HG03571 (cell line): ENCODE results near the gene TLL2.
"Not testable (repeated sequence)": the region's sequence is repeated elsewhere in the genome, so short reads cannot be mapped to it uniquely, and the experiment has no call there.

Source experiments
- ATAC-seq: cut with Tn5 transposase; IDR thresholded peaks from one replicate; pipeline ENCODE4 v1.9.1; 2021; ENCODE audit not compliant: unreplicated experiment

The TLL2 gene

DNA sequence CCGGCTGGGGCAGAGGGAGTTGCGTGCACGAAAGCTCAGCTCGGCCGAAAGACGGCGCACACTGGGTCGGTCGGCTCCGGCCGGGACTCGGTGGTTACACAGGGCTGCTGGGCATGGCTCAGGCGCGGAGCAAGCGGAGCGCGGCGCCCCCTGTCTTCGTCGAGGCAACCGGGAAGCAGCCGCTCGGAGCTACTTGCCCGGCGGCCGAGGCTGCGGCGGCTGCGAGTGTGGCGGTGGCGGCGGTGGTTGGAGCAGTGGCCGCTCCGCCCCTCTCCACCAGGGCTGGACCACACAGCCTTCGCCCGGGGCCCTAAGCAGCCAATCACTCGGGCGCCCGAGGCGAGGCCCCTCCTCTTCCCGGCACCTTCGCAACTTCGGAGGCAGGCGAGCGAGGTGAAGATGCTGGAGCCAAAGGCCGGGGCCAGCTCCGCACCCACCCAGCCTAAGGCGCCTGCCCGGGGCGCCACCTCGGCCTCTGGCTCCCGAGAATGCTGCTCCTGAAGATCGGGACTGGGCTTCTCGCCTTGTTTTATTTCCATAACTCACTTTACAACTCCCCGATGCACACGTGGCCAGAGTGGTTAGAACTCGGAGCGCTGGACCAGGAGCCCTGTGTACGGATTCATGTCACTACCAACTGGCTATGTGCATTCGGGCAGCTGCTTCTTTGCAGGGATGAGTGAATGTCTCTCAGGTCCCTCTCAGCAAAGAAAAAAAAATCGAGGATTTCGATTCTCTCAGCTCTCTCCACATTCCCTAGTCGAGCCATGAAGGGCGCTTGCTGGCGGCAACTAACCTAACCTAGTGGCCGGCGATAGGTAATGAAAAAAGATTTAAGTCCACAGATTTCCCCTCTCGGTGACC, at the start of gene TLL2:
Gene TLL2, minus strand, starts transcription at position 229 of the 864 bp plus-strand sequence. CDS start 241 bp downstream, outside the sequence.
- peak; percentile 55 for ATAC-seq

DNA sequence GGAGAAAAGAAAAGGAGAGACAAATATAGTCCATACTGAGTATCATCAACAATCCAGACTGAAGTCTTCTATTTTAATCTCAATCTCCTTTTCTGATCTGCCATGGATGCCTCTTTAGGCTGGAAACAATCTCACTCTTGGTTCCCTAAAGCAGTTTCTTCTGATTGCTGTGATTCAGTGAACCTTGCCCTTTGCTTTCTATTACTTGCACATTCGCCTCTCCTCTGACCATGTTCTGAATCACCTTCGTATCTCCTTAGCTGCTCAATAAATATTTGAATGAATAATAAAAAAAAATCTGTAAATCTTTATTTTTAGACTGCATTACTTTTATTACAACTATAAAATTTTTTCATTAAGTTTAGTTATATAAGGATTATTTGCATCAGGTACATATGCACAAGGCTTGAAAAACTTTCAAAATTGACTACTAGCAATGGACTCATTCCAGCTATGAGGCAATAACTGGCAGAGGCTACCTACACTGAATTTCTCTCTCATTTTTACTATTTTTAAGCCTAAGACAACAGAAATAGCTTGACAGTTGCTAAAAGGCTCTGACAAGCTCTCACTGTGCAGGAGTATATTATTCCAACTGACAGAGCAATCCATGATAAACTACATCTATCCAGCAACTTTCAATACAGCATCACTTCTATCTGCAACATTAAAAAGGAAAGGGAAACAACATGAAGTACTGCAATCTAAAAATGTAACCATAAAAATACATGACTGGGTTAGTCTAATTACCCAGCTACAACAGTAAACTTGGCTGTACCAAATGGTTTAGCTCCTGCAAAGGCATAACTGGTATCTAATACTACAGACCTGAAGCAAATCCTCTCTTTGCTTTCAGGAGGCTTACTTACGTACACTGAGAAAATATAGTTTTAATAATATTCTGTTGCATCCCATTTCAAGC, 47.5 kb upstream of the TLL2 start:
- no peak for ATAC-seq

DNA sequence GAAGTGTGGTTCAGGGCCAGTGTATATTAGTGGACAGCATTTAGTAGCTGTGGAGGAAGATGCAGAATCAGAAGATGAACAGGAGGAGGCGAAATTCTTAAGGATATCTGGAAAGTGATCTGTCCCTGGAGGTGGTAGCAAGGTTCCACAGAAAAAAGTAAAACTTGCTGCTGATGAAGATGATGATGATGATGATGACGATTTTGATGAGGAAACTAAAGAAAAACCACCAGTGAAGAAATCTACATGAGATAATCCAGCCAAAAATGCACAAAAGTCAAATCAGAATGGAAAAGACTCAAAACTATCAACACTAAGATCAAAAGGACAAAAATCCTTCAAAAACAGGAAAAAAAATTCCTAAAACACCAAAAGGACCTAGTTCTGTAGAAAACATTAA, 46.8 kb upstream of the TLL2 start:
- no peak for ATAC-seq

DNA sequence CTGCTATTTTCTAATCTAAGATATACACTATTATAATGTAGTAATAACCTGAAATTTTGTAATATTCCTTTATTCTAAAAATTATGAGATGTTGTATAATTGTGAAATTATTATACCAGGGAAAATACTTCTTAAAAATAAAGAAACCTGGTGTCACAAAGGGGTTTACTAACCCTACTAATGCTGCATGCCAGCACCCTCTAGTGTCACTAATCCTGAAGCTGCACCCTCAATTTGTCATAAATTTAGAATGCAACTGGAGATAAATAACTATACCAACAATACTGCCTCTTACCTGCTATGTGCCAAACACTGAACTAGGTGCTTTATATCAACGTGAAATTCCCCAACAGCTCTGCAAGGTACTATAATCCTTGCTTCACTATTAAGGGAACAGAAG, 42.3 kb upstream of the TLL2 start:
- no peak for ATAC-seq

DNA sequence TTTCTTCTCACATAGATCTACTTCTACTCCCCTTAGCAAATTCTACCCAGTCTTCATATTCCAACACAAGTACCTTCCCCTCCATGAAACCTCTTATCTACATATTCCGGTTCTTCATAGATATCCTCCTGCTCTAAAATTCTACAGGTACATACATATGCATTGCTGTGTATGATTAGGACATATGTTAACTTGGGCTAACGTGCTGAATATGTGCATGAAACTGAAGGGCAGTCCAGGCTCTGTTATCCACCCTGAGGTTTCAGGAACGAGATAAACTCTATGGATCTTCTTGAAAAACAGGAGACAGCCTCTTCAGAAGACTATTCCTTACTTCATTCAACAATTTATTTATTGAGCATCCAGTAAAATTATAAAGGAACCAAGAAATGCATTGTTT, 41.6 kb upstream of the TLL2 start:
- ATAC-seq: no peak

DNA sequence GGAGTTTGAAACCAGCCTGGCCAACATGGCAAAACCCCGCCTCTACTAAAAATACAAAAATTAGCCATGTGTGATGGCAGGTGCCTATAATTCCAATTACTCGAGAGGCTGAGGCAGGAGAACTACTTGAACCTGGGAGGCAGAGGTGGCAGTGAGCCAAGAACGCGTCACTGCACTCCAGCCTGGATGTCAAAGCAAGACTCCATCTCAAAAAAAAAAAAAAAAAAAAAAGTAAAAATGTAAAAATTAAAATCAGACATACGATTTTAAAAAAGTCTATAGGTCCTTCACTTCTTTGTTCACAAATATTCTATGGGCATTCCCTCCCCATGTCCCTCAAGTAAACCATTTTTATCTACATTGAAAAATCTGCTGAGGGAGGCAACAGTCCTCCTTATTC, 34.9 kb upstream of the TLL2 start:
- no peak for ATAC-seq

DNA sequence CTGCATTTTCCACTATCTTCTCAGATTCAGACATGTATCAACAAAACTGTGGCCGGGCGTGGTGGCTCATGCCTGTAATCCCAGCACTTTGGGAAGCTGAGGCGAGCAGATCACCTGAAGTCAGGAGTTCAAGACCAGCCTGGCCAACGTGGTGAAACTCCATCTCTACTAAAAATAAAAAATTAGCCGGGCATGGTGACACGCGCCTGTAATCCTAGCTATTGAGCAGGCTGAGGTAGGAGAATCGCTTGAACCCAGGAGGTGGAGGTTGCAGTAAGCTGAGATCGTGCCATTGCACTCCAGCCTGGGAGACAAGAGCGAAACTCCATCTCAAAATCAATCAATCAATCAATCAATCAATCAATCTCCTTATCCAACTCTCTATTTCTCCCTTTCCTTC, 31.8 kb upstream of the TLL2 start:
- ATAC-seq: not testable (repeated sequence)

DNA sequence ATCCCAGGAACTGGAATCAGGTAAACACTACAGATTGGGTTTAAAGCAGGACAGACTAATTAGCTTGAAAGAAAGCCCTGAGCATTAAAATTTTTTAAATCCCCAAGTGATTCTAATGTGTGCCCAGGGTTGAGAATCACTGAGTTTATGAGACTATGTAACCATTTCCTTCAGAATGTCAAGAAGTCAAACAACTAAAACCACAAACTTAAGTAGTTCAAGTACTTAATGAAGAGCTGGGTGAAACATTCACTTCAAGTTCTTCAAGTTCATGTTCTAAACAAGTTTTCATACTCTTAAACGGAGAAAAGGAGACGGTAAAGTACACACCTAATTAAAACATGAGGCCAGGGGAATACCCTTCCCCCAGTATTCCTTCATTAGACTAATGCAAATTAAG, 28.2 kb upstream of the TLL2 start:
- no peak for ATAC-seq

DNA sequence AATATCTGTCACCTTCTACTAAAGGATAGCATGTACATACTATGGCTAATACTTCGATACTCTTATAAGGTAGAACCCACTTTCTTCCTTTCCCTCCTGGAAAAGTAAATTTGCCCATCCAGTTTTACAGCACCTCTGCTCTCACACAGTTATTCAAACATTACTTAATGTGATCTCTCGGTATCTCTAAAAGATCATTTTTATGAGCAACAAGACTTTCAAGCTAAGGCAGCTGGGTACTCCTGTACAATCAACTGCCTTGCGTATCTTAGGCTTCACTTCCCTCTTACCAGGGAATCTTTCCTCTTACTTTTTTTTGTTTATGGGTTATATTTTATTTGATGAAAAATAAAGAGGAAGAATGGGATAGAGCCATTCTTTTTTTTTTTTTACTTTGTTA, 26.5 kb upstream of the TLL2 start:
- no peak for ATAC-seq

DNA sequence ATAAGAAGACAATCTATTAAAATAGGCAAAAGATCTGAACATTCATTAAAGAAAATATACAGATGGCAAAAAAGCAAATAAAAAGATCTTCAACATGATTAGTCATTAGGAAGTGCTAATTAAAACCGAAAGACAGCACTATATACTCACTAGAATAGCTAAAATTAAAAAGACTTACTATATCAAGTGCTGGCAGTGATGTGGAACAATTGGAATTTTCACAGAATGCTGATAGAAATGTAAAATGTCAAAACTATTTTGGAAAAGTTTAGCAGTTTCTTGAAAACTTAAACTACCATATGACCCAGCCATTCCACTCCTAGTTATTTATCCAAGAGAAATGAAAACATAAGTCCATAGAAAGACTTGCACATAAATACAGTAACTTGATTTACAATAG, 25.0 kb upstream of the TLL2 start:
- ATAC-seq: no peak

DNA sequence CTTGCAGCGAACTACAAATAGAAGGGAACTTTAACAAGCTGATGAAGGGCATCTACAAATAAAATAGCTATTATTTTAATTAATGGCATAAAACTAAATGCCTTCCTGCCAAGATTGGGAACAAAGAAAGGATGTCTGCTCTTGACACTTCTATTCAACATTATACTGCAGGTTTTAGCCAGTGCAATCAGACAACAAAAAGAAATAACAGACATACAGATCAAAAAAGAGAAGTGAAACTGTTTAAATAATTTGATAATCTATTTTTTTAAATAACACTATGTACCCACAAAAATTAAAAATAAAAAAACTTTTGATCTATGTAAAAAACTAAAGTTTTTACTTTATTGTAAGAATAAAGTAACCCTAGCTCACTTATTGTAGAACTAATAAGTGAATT, 22.4 kb upstream of the TLL2 start:
- ATAC-seq: no peak

DNA sequence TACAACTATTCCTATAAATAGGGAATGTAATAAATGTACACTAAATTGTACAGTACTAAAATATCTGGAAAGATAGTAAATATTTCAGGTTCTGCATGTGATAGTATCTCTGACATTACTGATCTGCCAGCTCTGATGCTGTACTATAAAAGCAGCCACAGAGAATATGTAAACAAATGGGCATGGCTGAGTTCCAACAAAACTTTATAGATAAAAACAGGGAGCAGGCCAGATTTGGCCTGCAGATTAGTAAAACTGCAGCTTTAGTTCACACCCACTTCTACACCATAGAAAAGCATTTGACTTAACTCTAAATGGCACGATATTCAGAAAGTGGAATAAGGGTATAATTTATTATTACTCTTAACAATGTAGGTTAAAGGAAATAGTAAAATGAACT, 18.8 kb upstream of the TLL2 start:
- no peak for ATAC-seq

DNA sequence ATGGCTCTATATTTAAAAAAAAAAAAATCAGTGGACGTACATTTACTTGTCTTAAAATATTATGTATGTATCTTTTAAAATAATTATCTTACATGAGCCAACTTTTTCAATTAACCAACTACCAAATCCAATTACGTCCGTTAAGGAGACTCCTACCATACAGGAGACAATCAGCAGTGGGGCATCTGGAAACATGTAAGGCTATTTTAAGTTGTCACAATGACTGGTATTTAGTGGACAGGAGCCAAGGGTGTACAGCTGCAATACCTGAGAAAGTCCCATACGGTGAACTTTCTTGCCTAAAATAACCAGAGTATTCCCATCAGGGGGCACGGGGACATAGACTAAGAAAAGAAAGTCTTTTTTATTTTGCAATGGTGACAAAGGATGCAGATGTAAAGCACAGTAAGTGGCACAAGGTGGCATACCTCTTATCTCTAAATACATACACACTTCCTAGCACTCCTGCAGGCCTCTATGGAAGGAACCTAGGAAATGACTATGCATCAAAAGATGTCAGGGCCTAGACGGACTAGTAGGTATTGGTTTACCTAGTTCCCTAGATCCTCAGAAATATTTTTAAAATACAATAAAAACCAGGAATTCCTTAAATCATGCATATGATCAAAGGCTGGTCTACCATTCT, 16.0 kb upstream of the TLL2 start:
- ATAC-seq: no peak

DNA sequence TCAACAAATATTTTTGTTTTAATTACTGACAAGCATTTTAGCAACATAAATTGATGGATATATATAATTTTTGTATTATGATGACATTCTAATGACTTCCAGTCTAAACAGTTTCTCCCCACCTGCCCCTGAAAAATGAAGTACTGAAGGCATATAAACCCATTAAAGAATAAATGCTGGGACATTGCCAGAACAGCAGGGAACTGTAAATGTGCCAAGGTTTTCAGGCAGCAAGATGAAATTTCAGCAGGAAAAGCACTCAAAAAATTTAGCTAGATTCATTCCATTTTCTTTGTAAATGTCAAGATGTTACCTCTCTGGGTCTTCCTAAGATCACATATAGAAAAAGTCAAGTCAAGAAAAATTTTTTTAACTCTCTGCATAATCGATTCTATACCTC, 11.0 kb upstream of the TLL2 start:
- ATAC-seq: no peak

DNA sequence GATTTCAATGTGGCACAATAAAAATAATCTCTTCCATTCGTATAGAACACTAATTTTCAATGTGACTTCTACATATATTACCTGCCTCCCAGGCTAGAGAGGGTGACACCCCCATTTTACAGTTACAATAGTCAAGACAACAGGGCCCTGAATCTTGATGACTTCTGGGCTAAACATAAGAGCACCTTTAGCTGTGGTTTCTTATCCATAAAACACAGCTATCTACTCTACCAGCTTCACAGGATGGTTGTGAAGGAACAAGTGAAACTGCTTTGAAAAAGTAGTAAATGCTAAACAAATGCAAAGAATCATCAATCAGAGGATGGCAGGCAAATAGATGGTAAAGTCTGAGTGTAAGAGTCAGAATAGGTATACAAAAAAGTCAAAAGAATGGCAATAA, 3.6 kb upstream of the TLL2 start:
- ATAC-seq: no peak

DNA sequence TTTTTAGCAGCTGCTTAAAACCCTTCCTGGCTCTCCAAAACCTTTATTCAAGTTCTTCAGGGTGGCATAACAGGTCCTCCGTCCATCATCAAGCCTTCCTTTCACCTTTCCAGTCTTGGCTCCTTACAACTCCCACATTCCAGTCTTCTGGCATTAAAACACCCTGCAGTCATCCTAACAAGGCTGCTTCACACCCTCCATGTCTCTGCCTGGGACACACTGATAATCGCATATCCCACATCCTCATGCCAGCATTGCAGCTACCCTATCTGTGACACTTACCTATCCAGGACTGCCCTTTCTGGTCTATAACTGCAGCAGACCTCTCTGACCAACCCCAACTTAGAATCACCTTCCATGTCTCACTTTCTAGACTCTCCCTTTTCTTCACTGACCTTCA, 2.6 kb upstream of the TLL2 start:
- ATAC-seq: no peak

DNA sequence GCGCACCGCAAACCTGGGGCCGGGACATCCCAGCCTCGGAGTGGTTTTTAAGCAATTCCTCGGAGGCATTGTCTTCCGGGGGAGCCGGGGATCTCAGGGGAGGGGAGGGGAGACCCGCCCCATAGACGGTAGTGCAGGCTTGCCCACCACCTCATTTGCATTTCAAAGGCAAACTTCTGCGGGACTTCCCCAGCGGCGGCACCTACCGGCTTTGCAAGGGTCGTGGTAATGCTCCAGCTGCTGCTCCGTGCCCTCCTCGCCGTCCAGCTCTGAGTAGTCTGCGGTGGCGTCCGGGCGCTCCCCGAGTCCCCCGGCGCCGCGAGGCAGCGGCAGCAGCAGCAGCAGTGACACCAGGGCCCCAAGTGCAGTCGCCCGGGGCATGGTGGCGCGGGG, 425 bp downstream of the TLL2 start:
- peak; percentile 26 for ATAC-seq

DNA sequence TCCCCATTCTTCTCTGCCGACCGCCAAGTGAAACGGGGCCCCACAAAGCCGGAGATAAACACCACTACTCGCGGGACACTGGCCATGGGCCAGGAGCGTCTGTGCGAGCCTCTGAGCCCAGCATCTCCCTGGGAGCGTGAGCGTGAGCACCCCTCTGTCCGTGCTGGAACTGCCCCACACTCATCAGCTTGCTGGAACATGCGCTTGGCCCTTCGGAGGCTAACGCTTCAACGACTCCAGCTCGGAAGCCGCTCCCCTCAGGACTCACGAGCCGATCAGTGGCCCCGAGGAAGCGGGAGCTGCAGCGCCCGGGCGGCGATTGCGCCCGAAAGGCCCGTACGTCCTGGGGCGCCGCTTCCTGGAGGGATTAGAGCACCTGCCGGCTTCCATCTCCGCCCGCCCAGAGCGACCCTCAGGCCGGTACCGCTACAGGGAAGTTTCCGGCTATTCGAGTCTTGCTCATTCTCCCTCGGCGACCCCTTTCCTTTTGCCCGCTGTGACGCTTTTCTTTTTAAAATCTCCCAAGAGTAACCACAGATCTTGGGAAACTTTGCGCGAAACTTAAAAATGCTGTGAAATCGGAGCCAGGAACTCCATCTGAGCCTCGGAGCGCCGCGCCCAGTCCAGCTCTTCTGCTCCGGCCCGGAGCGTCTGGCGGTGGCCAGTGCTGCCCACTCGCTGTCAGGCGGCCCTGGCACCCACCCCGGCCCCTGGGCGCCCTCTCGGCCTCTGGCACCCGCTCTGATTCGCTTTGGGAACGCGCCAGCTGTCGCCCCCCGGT, 1.0 kb downstream of the TLL2 start:
- no peak for ATAC-seq

DNA sequence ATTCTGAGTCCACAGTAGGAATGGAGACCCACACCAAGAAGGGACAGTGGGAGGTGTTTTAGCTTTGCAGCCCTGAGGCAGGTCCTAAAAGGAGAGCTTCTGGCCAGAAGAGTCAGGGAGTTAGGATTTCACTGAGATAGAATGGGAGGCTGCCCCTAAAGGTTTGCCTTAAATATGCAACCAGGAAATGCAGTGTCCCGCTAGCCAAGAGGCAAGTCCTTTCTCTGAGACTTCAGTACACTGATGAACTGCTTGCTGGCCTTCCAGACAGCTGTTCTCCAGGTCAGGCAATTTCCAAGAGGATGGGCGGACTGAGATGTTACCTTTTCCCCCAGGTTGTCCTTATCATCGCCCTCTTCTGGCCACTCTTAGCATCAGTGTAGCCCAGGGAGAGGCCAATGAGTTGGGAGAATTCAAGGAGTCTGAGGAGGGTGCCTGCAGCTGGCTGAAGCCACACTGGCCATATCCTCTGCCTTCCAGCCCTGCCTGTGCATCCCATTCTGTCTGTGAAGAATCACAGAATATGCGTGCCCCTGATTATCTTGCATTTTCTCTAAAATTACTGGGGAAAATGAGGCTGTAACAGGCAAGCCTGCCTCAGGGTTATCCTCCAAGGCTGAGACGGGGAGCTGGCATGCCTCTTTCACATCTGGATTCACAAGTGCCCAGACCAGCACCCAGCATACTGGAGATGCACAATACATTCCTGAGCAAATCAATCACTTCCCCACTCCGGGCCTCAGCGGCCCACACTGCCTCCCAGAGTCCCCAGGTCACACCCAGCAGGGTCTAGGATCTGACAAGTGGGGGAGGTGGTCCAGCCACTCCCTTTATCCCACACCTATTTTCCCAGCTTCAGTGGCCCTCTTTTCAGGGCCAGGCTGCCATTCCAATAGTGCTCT, 2.4 kb downstream of the TLL2 start:
- no peak for ATAC-seq
